Activated CD4-positive, alpha-beta T cell treated with anti-CD3 and anti-CD28 coated beads for 24 hours (primary cell): ENCODE results near the gene ULK2.
"Not testable (repeated sequence)": the region's sequence is repeated elsewhere in the genome, so short reads cannot be mapped to it uniquely, and the experiment has no call there.

Source experiments
- DNase-seq, 2 donors: peaks; one replicate each; pipeline ENCODE4 v3.0.0-alpha.2; 2020; ENCODE audit warnings: low read depth in 2 of 2

Gene ULK2

DNA sequence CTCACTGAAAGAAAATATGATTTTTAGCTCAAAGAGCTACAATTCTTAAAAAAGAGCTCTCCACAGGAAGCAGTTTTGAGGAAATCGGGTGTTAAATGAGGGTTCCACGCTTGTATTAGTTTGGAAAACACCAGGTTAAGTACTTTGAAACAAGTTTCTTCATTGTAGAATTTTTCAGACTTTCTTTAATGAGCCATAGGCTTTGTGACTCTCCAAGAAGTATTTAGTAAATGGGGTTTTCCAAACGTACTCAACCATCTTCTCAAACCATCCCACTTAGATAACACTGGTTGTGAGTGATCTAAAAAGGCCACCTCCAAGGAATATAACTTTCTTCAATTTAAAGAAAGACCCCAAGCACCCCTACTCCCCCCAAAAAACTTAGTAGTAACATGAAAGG is 2.7 kb downstream of the ULK2 start:
- no peak for DNase-seq

DNA sequence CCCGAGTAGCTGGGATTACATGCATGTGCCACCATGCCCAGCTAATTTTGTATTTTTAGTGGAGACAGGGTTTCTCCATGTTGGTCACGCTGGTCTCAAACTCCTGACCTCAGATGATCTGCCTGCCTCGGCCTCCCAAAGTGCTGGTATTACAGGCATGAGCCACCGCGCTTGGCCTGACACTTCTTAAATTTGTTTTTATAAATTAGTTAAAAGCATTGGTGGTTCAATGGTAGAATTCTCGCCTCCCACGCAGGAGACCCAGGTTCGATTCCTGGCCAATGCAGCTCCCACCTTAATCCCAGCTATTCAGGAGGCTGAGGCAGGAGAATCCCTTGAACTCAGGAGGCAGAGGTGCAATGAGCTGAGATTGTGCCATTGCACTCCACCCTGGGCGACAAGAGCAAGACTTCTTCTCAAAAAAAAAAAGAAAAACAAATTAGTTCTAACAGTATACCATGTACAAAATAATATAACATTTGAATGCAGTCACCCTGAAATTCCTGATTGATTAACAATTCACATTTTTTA is 7.0 kb downstream of the ULK2 start:
- DNase-seq, result not testable (repeated sequence)

- DNase-seq, result no peak
Observed at GRCh38 chr17:19857640-19858039, 10.1 kb downstream of the ULK2 start.

DNA sequence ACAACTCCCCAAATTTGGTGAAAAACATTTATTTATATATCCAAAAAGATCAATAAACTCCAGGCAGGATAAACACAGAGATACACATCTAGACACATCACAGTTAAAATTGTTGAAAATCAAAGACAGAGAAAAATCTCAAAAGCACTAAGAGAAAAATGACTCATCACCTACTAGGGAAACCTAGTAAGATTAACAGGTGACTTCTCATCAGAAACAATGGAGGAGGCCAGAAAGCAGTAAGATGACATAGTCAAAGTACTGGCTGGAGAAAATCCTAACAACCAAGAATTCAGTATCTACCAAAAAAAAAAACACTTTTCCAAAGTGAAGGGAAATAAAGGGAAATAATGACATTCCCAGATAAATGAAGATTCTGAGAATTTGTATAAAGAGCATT is 33.8 kb downstream of the ULK2 start:
- no peak for DNase-seq

GRCh38 chr17:19830061-19830460 is 37.7 kb downstream of the ULK2 start:
- no peak for DNase-seq

- no peak for DNase-seq
Observed at GRCh38 chr17:19812407-19812806, 55.3 kb downstream of the ULK2 start.

DNA sequence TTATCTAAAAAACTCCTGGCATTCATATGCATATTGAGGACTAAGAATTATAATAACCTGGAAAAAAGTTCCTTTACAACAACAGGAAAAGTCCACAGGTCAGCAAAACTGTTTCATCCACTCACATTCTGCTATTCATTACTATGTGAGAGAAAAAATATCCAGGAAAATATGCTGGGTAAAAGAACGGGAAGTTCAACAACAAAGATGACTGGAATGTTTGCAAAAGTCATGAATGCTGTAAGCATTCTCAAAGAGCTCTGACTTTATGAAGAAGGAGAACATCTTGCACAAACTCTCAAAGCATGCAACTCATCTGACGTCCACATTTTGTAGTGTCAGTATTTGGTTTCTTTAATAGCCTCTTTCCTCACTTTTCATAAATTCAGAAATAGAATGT is 62.7 kb downstream of the ULK2 start:
- DNase-seq, result no peak

DNA sequence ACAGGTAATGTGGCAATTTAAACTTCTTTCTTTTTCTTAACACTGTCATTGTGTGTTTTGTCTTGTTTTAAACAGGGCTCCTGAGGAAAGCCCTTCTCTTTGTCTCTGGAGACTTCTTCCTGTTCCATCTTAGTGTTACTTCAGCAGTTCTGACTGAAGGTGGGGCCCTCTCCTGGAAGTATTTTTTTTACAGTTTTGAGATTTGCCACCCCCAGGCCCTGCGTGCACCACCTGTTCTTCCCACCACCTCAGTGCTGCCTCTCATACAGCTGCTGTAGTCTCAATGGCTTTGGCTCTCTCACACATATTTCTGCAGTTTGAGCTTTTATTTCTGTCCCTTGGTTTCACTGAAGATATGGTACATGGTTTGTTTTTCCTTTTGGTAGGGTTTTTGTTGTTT is 67.2 kb downstream of the ULK2 start:
- no peak for DNase-seq

- no peak for DNase-seq
Observed at GRCh38 chr17:19799796-19800195, 67.9 kb downstream of the ULK2 start.

DNA sequence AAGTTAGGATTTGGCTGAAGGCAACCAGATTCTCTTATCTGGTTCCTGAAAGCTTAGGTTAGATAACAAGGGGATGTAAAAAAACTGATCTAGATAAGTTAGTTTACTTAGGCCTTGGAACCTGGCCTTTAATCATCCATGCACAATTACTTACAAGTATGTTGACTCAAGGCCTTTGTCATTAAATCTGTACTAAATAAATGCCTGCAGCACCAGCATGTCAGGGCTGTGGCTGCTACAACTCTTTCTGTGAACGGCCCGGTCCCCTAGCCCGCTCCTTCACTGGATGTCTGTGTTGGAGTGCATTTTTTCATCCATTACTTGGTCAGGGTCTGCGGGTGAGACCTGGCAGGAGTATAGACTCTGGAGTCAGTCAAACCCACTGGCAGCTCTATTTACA is 71.3 kb downstream of the ULK2 start:
- DNase-seq, result no peak

GRCh38 chr17:19791918-19792550 is 75.7 kb downstream of the ULK2 start:
- no peak for DNase-seq

DNA sequence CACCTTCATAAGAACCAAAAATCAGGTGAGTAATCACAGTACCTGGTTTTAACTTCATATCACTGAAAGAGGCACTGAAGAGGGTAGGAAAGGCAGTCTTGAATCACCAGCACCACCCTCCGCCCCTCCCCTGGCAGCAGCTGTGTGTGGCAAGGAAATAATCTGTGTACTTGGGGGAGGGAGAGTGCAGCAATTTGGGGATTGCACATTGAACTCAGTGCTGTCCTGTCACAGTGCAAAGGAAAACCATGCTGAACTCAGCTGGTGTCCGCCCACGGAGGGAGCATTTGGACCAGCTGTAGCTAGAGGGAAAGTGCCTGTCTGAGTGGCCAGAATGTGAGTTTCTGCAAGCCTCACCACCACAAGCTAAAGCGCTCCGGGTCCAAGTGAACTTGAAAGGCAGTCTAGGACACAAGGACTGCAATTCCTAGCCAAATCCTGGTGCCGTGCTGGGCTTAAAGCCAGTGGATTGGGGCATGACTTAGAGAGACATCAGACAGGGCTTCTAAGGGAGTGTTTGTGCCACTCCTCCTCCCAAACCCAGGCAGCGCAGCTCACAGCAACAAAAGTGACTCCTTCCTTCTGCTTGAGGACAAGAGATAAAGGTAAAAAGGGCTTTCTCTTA is 79.9 kb downstream of the ULK2 start:
- DNase-seq, result no peak

DNA sequence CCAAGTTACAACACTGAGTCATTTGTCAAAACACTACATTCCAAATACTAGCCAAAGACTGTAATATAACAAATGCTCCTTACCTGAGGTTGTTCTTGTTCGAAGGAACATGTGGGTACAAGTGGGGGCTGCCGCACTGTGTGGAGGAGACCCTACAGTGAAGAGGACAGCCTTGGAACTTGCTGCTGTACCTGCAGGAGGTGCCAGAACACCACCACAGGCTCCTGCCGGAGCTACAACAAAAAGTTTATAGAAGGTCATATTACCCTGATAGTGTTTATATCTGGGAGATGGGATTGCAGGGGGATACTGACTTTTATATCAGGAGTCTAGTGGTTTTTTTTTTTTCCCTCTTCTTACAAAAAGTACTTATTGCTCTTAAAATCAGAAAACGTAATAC is 81.9 kb downstream of the ULK2 start:
- DNase-seq, result no peak

GRCh38 chr17:19781488-19782458 is 86.0 kb downstream of the ULK2 start:
- no peak for DNase-seq

GRCh38 chr17:19780846-19781245 is 86.9 kb downstream of the ULK2 start:
- no peak for DNase-seq

GRCh38 chr17:19773534-19773933 is 94.2 kb downstream of the ULK2 start:
- DNase-seq, result no peak

GRCh38 chr17:19771971-19772630 is 95.6 kb downstream of the ULK2 start:
- no peak for DNase-seq

DNA sequence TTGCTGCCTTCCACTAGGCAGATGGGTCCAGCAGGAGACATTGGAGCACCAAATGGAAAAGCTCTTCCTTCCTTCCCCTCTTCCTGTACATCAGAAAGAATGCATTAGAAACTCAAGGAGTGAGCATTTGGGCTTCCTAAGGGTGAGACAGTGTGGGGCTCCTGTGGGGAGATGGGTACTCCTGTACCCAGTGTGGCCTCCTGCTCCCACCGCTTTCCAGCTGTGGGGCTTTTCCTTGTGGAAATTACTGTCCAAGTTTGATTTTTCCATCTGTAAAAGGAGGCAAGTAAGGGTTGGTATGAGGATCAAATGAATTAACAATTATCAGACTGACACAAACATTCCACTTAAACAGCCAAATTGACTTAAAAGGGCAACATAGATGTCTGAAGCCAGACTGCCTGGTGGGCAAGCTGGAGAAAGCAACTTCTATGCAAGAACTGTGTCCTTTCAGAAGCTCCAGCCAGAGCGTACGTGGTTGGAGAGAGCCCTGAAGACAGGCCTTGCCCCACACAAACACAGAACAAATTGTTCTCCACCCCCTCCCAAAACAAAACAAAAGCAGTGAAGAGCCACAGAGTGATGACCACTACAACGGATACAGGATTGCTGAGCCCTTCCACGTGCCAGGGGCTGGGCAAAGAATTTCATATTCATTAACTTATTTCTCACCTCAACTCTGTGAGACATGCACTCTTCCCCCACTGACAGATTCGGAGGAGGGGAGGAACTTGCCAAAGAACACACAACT is 96.6 kb downstream of the ULK2 start:
- DNase-seq, result no peak

DNA sequence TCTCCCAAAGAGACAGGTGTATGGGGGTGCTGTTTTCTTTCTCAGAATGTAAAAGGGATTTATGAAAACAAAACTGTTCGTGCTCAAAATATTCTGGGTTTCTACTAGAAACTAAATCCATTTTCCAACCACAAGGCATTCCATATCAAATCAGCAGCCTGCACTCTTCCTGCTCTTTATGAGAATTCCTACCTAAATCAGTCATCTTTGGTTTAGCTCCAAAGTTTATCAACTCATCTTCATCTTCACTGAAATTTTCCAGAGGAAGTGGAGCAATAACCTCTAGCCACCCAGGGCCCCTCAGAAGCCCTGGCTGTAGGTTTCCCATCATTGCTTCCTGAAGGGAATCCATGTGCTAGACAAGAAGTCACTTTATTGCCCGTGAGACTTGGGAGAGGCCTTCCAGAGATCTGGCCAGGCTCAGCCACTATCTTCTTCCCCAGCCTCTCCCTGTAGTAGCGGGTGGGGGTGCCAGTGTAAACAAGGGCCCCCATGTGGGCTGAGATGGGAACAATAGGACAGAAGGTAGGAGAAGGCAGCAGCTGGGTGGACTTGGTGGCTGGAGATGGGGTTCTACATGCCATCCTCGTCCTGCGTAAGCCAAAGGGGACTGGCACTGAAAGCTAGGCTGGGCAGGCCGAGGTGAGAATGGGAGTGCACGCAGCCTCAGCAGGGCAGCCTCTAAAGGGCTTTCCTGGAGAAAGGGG is 97.6 kb downstream of the ULK2 start:
- DNase-seq, result no peak

DNA sequence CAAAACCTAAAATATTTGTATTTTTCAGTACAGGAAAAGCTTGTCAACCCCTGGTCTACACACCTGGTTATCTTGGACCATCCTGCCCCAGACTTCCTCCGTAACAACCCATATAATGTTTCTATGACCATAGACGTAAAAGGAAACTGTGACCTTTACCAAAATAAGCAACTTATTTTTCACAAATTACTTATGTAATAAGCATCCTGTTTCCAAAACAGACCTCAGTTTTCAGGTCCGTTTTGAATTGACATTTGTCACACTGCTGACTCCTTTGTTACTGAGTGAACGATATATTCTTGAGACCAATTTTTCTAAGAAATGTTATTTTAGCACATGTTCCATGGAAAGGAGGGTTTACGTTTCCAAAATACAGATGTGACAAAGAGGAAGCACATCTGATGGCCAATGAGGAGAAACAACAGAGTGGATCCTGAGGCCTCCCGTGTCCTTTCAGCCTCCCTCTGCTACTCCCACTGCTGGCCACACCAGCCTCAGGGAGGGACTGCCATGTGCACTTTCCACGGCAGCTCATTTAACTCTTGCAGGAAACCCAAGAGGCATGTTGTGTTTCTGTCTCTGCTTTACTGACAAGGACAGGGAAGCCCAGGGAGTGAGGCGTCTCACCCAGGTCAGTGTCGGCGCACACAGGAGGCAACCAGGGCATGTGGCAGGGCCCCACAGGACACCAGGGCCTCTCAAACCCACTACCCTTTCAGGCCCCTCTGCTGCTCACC is 99.5 kb downstream of the ULK2 start:
- no peak for DNase-seq
